Activated naive CD4-positive, alpha-beta T cell treated with anti-CD3 and anti-CD28 coated beads, Interleukin-2, amount 10 ng/mL, durations not matched to agents 7 days and 5 days (primary cell): Measurements from ENCODE around the gene BRPF1.

Experiments used
- CTCF ChIA-PET: fragments of 350-600 bp; sonication (Branson Sonifier 250); formaldehyde crosslinking; loops from one replicate; lab custom pipeline; 2021; ENCODE audit warnings: antibody characterized with exemption; lab: Charles Lee
- DNase-seq: peaks from one replicate; pipeline ENCODE4 v3.0.0-alpha.2; 2020
- H3K27ac Mint-ChIP-seq: one replicate; pipeline ENCODE4 v1.8.0; 2021; ENCODE audit warnings: mild to moderate bottlenecking, moderate library complexity, mixed read lengths
- H3K27me3 Mint-ChIP-seq: one replicate; pipeline ENCODE4 v1.8.0; 2021; ENCODE audit warnings: mild to moderate bottlenecking, mixed read lengths
- H3K36me3 Mint-ChIP-seq: one replicate; pipeline ENCODE4 v1.8.0; 2021; ENCODE audit warnings: mixed read lengths
- H3K4me1 Mint-ChIP-seq: one replicate; pipeline ENCODE4 v1.8.0; 2021; ENCODE audit warnings: mixed read lengths
- H3K4me3 Mint-ChIP-seq: one replicate; pipeline ENCODE4 v1.8.0; 2021; ENCODE audit warnings: mild to moderate bottlenecking, moderate library complexity, mixed read lengths
- H3K9me3 Mint-ChIP-seq: one replicate; pipeline ENCODE4 v1.8.0; 2021; ENCODE audit warnings: mixed read lengths

The BRPF1 gene

DNA sequence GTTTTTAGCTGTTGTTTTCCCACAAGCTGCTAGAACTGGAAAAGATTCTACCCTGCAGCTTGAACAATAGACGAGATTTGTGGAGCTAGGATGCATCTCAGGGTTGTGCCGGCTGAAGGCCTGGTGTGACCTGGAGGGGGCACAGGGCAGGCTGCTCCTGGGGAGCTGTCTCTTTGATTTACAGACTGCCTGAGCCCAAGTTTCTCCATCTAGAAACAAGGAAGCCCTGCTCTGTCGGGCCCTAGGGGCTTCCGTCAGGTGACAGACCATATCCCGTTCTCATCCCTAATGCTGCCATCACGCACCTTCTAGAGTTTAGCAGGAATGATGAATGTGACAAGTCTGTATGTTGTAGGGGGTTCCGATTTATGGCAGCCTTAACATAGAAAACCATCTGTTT is 35.8 kb upstream of the BRPF1 start:
- CTCF ChIA-PET: no interaction called here
- no peak overlapping the region for H3K27ac Mint-ChIP-seq
- peaks cover 28% of the 10 kb centered on the region for H3K36me3 Mint-ChIP-seq
- H3K9me3 Mint-ChIP-seq: no peaks in the 10 kb centered on the region
- H3K4me3 Mint-ChIP-seq: no peak overlapping the region
- no peak for DNase-seq
- no peaks in the 10 kb centered on the region for H3K27me3 Mint-ChIP-seq
- H3K4me1 Mint-ChIP-seq: no peaks in the 10 kb centered on the region

DNA sequence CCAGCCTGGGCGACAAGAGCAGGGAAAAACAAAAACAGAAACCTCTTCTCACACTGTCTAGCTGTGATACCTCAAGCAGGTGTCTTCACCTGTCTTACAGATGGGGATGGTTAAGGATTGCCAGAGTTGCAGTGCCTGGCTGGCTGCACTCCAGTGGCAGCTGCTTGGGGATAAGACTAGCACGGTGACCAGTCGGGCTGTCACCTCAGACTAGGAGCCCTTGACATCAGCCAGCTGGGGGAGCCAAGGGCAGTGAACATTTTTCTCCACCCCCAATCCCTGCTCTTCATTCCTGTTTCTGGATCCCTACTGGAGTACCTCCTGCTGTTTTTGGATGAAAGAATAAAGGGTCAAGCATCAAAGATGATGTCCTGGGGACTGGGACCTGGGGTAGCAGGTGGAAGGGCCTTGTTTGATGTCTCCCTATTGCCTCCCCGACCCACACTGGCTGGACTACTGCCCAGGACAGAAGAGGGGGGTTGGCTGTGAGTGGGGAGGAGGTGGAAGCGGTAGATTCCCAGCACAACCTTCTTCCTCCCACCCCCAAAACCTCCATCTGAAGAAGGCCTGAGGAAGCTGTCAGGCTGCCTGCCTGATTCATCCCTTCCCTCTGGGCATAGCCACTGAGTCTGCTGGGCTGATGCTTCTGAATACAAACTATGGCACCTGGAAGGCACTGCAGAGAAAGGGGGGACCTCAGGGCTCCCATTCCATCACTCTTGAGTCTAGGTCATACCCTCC is 34.9 kb upstream of the BRPF1 start:
- no peak for DNase-seq
- CTCF ChIA-PET: interaction anchor here (2.1 kb wide), 1 partner anchor 34 kb away, joined by 6 read pairs; no protein-coding TSS in a partner anchor
- H3K27me3 Mint-ChIP-seq: no peaks in the 10 kb centered on the region
- no peak overlapping the region for H3K27ac Mint-ChIP-seq
- H3K9me3 Mint-ChIP-seq: no peaks in the 10 kb centered on the region
- peaks cover 33% of the 10 kb centered on the region for H3K36me3 Mint-ChIP-seq
- no peak overlapping the region for H3K4me3 Mint-ChIP-seq
- no peaks in the 10 kb centered on the region for H3K4me1 Mint-ChIP-seq

- peaks cover 37% of the 10 kb centered on the region for H3K36me3 Mint-ChIP-seq
- peaks cover 6% of the 10 kb centered on the region for H3K27me3 Mint-ChIP-seq
- H3K4me1 Mint-ChIP-seq: no peaks in the 10 kb centered on the region
- no peaks in the 10 kb centered on the region for H3K9me3 Mint-ChIP-seq
- no peak for DNase-seq
- H3K4me3 Mint-ChIP-seq: no peak overlapping the region
- CTCF ChIA-PET: interaction anchor here (2.1 kb wide), 1 partner anchor 33 kb away, joined by 6 read pairs; no protein-coding TSS in a partner anchor
- no peak overlapping the region for H3K27ac Mint-ChIP-seq
Measured at GRCh38 chr3:9697892-9698291, 33.6 kb upstream of the BRPF1 start.

DNA sequence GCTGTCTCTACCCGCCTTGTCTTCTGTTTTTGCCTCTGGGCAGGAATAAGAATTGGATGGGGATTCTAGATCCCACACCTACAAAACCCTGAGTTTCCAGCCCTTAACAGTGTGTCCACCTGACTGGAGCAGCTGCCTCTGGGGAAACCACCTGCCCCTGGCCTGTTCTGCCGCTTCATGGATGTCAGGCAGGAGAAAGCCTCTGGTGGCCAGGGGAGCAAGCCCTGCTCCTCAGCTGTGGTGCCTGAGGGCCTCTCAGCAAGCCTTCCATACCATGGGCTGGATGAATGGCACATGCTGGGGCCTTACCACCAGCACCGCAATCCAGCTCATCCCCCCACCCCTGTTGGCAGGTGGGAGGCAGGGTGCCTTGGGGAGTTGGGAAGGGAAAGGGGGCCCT is 33.2 kb upstream of the BRPF1 start:
- CTCF ChIA-PET: interaction anchor here (0.7 to 2.1 kb wide), 2 partner anchors 32 to 348 kb away, joined by 3 to 6 read pairs; no protein-coding TSS in a partner anchor
- Mint-ChIP-seq H3K36me3 (peaks cover 37% of the 10 kb centered on the region), H3K4me1 (no peaks in the 10 kb centered on the region), H3K27me3 (peaks cover 10% of the 10 kb centered on the region), H3K27ac (no peak overlapping the region), H3K9me3 (no peaks in the 10 kb centered on the region), H3K4me3 (no peak overlapping the region)
- DNase-seq: no peak

DNA sequence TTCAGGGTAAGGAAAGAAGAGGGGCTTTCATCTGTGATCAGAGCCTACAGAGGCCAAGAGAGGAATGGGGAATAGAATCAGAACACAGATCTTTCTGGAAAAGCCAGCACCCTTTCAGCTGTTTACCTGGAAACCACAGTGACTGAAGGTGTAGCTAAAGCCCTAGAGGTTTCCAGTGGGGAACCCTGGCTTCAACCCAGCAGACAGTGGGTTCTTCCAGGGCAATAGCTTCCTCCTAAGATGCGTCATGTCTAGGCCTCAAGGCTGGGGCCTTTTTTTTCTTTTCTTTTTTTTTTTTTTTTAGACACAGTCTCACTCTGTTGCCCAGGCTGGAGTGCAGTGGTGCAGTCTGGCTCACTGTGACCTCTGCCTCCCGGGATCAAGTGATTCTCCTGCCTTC is 31.0 kb upstream of the BRPF1 start:
- no peak overlapping the region for H3K27ac Mint-ChIP-seq
- H3K36me3 Mint-ChIP-seq: peaks cover 28% of the 10 kb centered on the region

GRCh38 chr3:9701006-9701405 is 30.5 kb upstream of the BRPF1 start:
- Mint-ChIP-seq H3K27me3 (peaks cover 37% of the 10 kb centered on the region), H3K27ac (no peak overlapping the region), H3K4me3 (no peak overlapping the region), H3K36me3 (peaks cover 28% of the 10 kb centered on the region), H3K9me3 (no peaks in the 10 kb centered on the region), H3K4me1 (peaks cover 4% of the 10 kb centered on the region)
- DNase-seq: no peak
- CTCF ChIA-PET: no interaction called here

More for the DNA sequence above, 31.0 kb upstream of the BRPF1 start:
- H3K9me3 Mint-ChIP-seq: no peaks in the 10 kb centered on the region
- peaks cover 32% of the 10 kb centered on the region for H3K27me3 Mint-ChIP-seq
- no peak overlapping the region for H3K4me3 Mint-ChIP-seq
- no peak for DNase-seq
- CTCF ChIA-PET: no interaction called here
- peaks cover 4% of the 10 kb centered on the region for H3K4me1 Mint-ChIP-seq

DNA sequence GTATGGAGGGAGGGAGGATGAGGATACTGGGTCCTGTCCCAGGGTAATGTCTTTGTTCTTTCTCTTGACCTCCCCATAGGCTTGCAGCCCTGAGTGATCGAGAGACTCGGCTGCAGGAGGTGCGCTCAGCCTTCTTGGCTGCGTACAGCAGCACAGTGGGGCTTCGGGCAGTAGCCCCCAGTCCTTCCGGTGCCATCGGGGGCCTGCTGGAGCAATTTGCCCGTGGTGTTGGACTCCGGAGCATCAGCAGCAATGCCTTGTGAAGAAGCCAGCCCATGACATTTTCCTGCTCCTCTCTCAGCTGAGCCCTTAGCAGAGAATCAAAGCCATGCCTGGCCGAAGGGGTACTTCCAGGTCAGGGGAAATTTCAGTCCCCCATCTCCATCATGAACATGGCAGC is 29.8 kb upstream of the BRPF1 start:
- H3K9me3 Mint-ChIP-seq: no peaks in the 10 kb centered on the region
- no peak for DNase-seq
- CTCF ChIA-PET: no interaction called here
- H3K4me1 Mint-ChIP-seq: peaks cover 4% of the 10 kb centered on the region
- H3K36me3 Mint-ChIP-seq: peaks cover 28% of the 10 kb centered on the region
- H3K27me3 Mint-ChIP-seq: peaks cover 44% of the 10 kb centered on the region
- H3K4me3 Mint-ChIP-seq: no peak overlapping the region
- no peak overlapping the region for H3K27ac Mint-ChIP-seq

- Mint-ChIP-seq H3K36me3 (peaks cover 21% of the 10 kb centered on the region), H3K27ac (no peak overlapping the region), H3K4me1 (peaks cover 4% of the 10 kb centered on the region), H3K9me3 (no peaks in the 10 kb centered on the region), H3K4me3 (no peak overlapping the region), H3K27me3 (peaks cover 53% of the 10 kb centered on the region)
- no peak for DNase-seq
- CTCF ChIA-PET: interaction anchor here (1.6 kb wide), 1 partner anchor 199 kb away, joined by 5 read pairs; no protein-coding TSS in a partner anchor
Measured at GRCh38 chr3:9703240-9703639, 28.3 kb upstream of the BRPF1 start.

DNA sequence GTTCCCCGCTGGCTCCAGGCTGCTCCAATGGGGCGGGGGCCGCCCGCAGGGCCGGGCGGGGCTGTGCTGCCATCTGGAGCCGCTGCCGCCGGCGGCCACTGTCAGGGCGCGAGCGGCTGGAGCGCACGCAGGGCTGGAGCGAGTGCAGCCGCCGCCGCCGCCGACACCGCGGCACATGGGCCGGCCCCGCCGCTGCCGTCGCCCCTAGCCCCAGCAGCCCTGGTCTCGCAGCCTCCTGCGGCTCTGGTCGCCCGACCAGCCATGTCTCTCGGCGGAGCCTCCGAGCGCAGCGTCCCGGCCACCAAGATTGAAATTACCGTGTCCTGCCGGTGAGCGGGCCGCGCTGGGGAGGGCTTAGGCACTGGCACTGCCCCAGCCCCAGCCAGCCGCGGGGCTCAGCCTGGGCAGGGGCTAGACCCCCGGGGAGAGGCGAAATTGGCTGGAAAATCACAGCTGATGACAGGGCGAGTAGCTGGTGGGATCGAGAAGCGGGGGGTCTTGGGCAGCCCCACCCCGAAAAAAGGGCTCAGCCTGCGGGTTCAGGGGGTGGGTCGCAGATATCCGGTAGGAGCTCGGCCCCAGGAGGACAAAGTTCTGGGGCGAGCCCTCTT is 27.7 kb upstream of the BRPF1 start, which contains the start of gene CPNE9:
Gene CPNE9, plus strand, starts transcription at position 98 of the 611 bp plus-strand sequence. Its CDS starts 164 bp downstream, at position 262.
- H3K4me3 Mint-ChIP-seq: no peak within 1 kb of the TSS
- H3K27ac Mint-ChIP-seq: no peak within 1 kb of the TSS
- CTCF ChIA-PET: interaction anchor here (1.6 kb wide), 1 partner anchor 200 kb away, joined by 5 read pairs; no protein-coding TSS in a partner anchor
- H3K4me1 Mint-ChIP-seq: peaks cover 4% of the 10 kb centered on the region
- no peak for DNase-seq
- H3K27me3 Mint-ChIP-seq: peaks cover 53% of the 10 kb centered on the region
- H3K36me3 Mint-ChIP-seq: peaks cover 21% of the 10 kb centered on the region
- no peaks in the 10 kb centered on the region for H3K9me3 Mint-ChIP-seq

DNA sequence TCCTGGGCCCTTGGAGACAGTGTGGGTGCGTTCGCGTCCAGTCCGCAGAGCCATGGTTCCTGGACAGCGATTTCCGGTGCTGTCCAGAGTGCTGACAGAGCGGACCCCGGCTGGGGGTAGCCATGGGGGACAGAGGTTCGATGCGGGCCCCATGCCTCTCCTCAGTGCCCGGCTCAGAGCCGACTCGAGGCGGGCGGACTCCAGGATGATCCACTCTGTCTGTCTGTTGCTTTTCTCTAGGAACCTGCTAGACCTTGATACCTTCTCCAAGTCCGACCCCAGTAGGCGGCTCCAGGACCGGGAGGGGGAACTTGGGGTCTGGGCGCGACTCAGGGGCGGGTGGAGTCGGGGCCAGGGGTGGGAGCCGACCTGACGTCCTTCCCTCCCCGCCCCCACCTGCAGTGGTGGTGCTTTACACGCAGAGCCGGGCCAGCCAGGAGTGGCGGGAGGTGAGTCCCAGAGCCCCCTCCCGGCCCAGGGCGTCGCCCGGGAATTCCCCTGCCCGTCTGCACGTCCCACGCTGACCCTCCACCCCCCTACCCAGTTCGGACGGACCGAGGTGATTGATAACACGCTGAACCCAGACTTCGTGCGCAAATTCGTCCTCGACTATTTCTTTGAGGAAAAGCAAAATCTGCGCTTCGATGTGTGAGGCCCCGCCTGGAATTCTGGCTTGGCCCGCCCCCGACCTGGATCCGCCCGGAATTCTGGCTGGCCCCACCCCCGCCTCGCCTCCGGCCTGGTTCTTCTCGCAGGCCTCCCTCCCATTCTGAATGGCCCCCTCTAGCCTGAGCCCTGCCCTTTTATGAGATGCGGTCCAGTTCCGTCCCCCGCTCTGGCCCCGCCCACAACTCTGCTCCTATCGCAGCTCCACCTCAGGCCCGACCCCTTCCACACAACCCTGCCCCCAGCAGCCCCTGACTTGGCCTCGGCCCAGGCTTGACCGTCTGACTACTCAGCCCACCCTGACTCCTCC is 26.9 kb upstream of the BRPF1 start:
- Mint-ChIP-seq H3K36me3 (peaks cover 20% of the 10 kb centered on the region), H3K4me3 (no peak overlapping the region), H3K9me3 (no peaks in the 10 kb centered on the region), H3K4me1 (peaks cover 4% of the 10 kb centered on the region), H3K27me3 (peaks cover 53% of the 10 kb centered on the region), H3K27ac (no peak overlapping the region)
- peak; percentile 53 for DNase-seq
- CTCF ChIA-PET: no interaction called here

- H3K9me3 Mint-ChIP-seq: no peaks in the 10 kb centered on the region
- CTCF ChIA-PET: no interaction called here
- no peak for DNase-seq
- no peak overlapping the region for H3K27ac Mint-ChIP-seq
- no peaks in the 10 kb centered on the region for H3K36me3 Mint-ChIP-seq
- H3K4me1 Mint-ChIP-seq: no peaks in the 10 kb centered on the region
- no peak overlapping the region for H3K4me3 Mint-ChIP-seq
- peaks cover 45% of the 10 kb centered on the region for H3K27me3 Mint-ChIP-seq
Measured at GRCh38 chr3:9710174-9710739, 21.3 kb upstream of the BRPF1 start.

GRCh38 chr3:9712415-9712814 is 19.1 kb upstream of the BRPF1 start:
- CTCF ChIA-PET: no interaction called here
- H3K36me3 Mint-ChIP-seq: no peaks in the 10 kb centered on the region
- H3K27me3 Mint-ChIP-seq: peaks cover 28% of the 10 kb centered on the region
- no peaks in the 10 kb centered on the region for H3K9me3 Mint-ChIP-seq
- no peak overlapping the region for H3K4me3 Mint-ChIP-seq
- no peak for DNase-seq
- H3K4me1 Mint-ChIP-seq: no peaks in the 10 kb centered on the region
- H3K27ac Mint-ChIP-seq: no peak overlapping the region

GRCh38 chr3:9713142-9713541 is 18.4 kb upstream of the BRPF1 start:
- CTCF ChIA-PET: interaction anchor here (2.5 kb wide), 1 partner anchor 18 kb away, joined by 7 read pairs; the partner anchor contains the start of gene BRPF1

More at GRCh38 chr3:9713142-9713541, 18.4 kb upstream of the BRPF1 start:
- H3K36me3 Mint-ChIP-seq: no peaks in the 10 kb centered on the region
- H3K4me3 Mint-ChIP-seq: no peak overlapping the region
- no peak overlapping the region for H3K27ac Mint-ChIP-seq
- no peak for DNase-seq
- peaks cover 25% of the 10 kb centered on the region for H3K27me3 Mint-ChIP-seq
- peaks cover 2% of the 10 kb centered on the region for H3K4me1 Mint-ChIP-seq
- no peaks in the 10 kb centered on the region for H3K9me3 Mint-ChIP-seq
